Kidney glomerular epithelial cell (primary cell): Measurements from ENCODE around the gene TLCD1.

ENCODE experiments used
- DNase-seq: peaks from one replicate; lab custom pipeline; 2025; lab: John Stamatoyannopoulos, UW

Gene TLCD1

DNA sequence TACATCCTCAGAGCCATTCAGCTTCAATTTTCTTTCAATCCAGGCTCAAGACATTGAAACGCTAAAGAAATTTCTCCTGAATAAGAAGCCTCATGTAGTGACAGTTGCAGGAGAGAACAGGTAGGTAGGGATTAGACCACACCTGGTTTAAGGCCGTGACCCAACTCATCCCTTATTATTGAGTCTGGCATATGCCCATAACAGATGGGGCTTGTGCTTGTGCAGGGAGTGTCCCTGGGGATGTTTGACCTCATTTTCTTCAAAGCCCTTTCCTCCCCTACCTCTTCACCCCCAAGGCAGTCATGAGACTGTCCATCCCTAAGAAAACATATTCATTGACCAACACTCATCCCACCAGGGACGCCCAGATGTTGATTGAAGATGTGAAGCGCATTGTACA, 39.7 kb downstream of the TLCD1 start:
- DNase-seq: no peak

- DNase-seq: no peak
These were observed 40.7 kb downstream of the TLCD1 start for GRCh38 chr17:28685366-28685765.

DNA sequence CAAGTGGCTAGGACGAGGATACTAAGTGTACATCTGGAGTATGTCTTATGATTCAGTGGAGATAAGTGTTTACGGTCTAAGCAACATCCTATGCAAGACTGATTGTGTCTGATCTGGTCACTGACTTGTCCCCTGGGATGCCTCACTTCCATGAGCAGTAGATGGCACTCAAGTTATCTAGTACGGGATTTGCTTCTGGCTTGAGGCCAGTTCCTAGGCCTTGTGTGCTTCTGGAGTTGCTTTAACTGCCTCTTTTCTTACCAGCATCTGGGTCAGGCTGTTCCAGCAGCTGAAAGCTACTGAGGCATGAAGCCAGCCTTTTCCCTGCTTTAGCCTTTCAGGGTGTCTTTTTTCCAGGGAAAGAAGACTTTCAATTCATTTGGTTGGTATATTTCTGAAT, 41.1 kb downstream of the TLCD1 start:
- DNase-seq: no peak

DNA sequence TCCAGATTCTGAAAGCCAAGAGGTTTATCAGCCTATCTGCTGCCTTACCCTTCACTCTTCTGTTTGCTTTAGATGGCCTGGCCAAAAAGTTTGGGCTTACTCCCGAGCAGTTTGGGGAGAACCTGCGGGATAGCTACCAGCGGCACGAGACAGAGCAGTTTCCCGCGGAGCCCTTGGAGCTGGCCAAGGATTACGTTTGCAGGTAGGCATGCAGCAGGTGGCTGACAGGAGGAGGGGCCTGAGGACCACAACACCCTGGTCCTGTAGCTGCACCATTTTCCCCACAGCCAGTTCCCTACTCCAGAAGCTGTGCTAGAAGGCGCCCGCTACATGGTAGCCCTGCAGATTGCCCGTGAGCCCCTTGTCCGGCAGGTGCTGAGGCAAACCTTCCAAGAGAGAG, 43.4 kb downstream of the TLCD1 start:
- no peak for DNase-seq

DNA sequence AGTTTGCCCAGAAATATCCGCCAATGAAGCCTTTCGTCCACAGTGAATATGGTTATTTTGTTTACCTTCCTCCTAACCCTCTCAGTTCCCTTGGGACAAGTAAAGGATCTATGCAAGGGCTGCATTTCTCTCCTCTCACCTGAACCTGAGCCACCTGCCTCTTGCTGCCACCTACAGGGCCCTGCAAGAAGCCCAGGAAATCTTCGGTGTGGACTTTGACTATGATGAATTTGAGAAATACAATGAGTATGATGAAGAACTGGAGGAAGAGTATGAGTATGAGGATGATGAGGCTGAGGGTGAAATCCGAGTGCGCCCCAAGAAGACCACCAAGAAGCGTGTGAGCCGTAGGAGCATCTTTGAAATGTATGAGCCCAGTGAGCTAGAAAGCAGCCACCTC, 50.1 kb downstream of the TLCD1 start:
- DNase-seq: peak; percentile 6

DNA sequence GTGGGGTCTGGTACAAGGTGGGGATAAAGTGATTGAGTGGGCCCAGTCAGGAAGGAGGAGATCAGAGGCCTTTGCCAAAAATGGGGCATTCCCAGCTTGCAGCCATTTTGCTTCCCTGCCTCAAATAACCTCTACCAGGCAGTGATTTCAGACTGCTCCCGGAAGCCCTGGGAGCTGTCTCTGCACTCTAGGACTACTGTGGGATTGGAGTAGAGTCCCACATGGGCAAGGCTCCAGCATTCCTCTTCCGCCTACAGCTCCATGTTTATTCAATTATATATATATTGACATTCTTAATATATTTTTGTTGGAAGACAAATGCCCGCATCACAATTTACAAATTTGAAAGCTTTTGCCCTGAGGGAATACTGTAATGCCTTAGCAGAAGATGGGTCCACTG, 50.5 kb downstream of the TLCD1 start:
- no peak for DNase-seq
